H54 (cell line): ENCODE data around the gene P2RY1.
A peak's percentile ranks its signal among the peaks of the same experiment; 100 is the strongest.

Source experiments
- DNase-seq: peaks from one replicate; pipeline ENCODE4 v3.0.0; 2011; ENCODE audit warnings: low spot score, mixed read lengths; ENCODE audit not compliant: insufficient read length
- FAIRE-seq: peaks from 3 replicates; lab custom pipeline; 2011; peaks lifted over from hg19 to GRCh38; lab: Jason Lieb, UNC
- POLR2A ChIP-seq: IDR thresholded peaks from 2 replicates; pipeline ENCODE4 v1.6.1; 2011; ENCODE audit warnings: low read depth, mild to moderate bottlenecking, low read length

P2RY1 gene

DNA sequence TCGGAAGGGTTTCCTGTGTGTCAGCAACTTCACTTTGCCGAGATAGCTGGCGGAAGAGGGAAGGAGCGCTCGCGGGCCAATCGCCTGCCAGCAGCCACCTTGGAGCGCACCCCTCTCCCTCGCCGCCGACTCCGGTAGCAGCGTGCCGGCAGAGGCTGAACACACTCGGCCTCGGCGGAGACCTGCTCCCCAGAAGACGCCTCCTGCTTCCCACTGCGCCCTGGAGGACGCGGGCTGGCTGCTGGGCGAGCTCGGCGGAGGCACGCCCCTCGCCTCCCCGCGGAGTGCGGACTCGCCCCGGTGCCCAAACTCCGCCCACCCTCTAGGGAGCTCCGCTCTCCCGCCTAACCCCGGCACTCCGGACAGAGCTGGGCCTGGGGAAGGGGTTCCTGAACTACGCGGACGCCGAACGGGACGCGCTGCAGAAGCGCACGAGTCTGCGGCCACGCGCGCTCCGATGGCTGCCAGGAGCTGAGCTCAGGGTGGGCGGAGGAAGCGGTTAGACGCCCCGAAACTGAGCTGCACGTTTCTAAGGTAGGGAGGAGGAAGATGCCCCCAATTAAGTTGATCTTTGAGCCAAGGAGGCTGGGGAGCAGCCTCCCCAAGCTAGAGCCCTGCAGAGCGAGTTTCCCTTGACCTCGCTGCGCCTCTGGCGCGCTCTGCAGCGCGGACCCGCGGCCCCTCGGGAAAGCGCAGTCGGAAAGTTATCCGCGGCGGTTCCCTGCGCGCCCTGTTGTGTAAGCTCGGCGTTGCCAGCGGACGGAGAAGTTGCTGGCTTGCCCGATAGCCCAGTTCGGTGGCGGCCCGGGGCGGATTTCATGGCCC is at the start of gene P2RY1:
Gene P2RY1, plus strand, starts transcription at position 356 of the 825 bp plus-strand sequence. CDS start 652 bp downstream, outside the sequence.
- FAIRE-seq: no peak
- TF ChIP-seq POLR2A: peak; percentile 34; the same call in 1 of the 2 replicates
- DNase-seq: no peak

DNA sequence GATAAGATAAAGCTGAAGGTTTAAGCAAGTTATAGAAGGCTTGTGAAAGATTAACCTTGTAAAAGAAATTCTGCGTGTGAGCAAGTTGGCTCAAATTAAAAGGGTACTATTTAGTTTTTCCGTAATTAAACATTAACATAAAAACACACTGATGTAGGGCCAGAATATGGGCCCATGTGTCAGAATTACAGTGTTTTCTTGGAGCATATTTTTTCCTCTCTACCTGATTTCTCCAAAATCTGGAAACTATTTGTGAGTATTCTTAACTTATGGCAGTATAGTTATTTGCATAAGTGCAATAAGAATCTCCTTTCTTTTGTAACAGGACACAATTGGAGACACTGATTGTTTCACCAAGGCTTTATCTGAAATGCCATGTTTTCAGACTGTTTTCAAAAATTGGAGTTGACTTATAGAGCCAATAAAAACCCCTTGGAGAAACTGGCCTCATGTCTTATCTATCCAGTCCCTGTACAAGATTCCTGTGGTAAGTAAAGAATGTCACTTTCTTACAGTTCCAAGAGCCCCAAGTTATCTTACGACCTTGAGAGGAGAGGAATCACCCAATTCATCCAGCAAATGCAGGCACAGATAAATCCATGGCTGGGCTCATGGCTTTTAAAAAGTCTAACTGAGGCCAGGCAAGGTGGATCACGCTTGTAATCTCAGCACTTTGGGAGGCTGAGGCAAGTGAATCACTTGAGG is 47.8 kb upstream of the P2RY1 start:
- FAIRE-seq (no peak), DNase-seq (no peak)
- no peak for TF ChIP-seq POLR2A

DNA sequence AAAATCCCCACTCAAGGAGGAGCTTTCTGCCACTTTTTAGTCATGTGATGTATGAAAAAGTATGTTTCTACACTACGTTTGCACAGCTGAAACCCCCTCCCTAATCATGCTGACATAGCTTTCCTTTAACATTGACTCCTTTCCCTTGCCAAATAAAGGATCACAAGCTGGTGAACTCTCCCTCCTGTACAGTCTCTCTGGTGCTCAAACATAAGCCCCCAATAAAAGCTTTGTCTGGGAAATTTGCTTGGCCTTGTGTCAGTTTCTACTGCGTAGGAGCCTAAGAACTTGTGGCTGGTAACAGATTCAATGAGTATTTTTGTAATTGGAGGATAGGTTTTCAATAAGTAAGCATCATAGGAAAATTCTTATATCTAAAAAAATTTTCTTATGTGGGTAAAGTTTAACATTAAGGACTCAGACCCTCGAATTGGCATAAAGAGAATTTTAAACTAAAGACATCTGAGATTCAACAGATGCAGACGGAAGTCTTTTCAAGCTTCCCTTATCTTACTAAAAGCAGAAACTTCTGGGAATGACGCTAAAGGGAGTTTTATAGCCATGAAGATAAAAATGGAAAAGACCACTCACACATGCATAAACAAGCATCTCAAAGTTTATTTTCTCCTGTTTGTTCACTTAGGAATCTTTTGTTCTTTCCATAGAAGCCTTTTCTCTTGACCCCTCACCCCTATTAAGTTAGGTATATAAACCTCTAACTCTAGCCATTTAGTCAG is 44.1 kb upstream of the P2RY1 start:
- TF ChIP-seq POLR2A: no peak
- FAIRE-seq: no peak
- DNase-seq: no peak

DNA sequence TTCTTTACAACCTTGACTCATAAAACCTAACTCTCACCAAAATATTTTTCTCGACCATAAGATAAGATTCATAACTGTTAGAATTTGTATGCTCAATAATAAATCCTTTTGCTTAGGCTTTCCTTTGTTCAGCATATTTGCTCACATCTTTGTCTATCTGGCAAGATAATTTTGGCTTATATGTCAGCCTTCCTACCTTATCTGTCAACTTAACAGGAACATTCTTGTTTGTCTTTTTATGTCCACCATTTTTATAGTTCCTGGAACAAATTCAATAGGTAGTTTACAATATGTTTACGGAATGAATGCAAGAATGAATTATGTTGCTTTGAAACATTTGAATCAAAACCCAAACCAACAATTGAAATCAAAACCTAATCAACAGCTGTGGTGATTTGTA is 41.0 kb upstream of the P2RY1 start:
- DNase-seq (no peak), FAIRE-seq (no peak)
- no peak for TF ChIP-seq POLR2A

DNA sequence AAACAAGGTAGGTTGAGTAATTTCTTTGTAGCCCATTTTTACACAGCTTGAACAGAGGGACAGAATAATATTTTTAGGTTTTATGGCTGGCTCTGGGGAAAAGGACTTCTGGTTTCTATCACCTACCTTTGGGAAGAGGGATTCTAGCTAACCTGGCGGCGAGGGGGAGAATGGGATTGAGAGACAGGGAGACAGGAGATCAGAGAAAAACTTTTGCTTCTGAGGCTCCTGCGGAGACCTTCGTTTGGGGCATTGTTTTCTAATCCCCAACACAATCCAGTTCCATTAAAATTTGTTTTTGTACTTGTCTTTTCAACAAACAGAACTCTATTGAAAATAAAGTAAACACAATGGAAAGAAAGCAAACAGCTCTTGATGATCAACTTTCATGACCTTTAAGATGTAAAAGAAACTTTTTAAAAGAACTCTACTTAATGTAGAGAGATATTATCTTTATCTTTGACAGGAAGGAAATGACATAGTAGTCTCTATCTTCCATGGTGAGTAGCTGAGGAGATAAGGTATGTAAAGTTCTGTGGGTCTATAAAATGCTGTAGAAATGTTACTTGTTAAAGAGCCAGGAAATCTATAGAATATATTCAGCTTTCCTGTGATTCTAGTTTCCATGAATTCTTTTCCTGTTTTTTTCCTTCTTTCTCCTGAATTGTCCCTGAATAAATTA is 37.0 kb upstream of the P2RY1 start:
- FAIRE-seq: no peak

GRCh38 chr3:152811974-152812760 is 22.8 kb upstream of the P2RY1 start:
- TF ChIP-seq POLR2A: no peak
- no peak for DNase-seq
- FAIRE-seq: no peak

More for the DNA sequence above, 37.0 kb upstream of the P2RY1 start:
- no peak for TF ChIP-seq POLR2A
- DNase-seq: no peak

GRCh38 chr3:152817400-152817799 is 17.5 kb upstream of the P2RY1 start:
- DNase-seq (no peak), FAIRE-seq (no peak)
- no peak for TF ChIP-seq POLR2A

DNA sequence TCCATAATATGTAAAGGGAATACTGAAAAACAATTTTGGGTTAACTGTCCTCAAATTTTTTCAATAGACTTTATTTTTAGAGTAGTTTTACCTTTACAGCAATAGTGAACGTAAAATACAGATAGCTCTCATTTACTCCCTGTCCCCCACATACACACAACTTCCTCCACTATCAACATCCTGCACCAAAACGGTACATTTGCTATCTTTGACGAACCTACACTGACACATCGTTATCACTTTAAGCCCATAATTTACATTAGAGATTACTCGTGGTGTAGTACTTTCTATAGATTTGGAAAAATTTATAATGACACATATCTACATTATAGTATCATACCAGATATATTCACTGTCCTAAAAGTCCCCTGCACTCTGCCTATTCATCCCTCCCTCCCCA is 16.9 kb upstream of the P2RY1 start:
- TF ChIP-seq POLR2A: no peak
- no peak for FAIRE-seq
- DNase-seq: no peak

DNA sequence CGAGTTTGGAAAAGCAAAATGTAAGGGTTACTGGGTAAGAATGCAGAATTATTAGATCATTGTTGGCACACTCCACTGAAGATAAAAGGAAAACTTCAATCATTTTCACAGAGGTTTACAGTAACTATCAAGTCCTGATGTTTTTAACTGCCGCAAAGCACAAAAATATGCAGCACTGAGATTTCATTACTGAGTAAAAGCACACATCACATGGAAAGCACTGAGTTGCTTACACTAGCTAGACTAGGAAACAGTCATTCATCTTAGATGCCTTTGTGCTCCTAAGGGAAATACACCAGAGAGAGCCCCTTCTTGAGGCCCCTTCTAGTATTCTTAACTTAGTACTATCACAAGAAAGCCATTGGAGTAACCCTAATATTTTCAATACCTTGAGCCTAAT is 11.8 kb upstream of the P2RY1 start:
- TF ChIP-seq POLR2A: no peak
- DNase-seq (no peak), FAIRE-seq (no peak)

DNA sequence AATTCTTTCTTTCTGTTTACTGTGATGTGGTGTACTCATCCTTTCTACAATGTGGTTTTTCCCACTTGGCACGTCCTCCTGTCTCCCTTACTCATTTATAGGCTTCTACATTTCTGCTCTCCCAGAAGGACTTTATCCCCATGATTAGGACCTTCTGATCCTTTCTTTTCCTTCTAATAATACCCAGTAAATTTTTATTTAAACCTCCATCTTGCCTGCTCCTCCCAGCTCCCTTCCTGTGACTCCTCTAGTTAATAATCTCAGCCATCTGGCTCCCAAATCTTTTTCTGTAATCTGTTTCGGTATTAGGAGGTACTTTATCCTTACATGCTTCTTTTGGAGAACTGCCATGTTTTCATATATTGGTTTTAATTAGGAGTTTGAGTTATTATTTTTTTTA is 11.2 kb upstream of the P2RY1 start:
- FAIRE-seq (no peak), DNase-seq (no peak)
- TF ChIP-seq POLR2A: no peak

DNA sequence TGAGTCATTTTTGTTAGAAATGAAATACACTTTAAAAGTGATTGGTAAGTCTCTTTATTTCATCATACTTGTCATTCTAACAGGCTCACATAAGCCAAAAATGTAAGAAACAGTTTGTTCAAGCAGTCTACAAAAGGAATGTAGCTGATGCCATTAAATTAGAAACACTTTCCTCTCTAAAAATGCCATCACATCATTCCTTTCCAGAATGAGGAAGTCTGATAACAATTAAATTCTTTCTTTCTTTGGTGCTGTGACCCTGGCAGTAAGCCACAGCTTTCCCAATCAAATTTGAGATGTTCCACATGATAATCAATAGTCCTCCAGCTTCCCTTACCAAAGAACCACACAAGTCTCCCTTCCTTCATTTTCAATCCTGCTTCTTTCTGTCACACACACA is 9.4 kb upstream of the P2RY1 start:
- no peak for DNase-seq
- no peak for TF ChIP-seq POLR2A
- FAIRE-seq: no peak

GRCh38 chr3:152826476-152826875 is 8.5 kb upstream of the P2RY1 start:
- DNase-seq: no peak
- FAIRE-seq: no peak
- TF ChIP-seq POLR2A: no peak

DNA sequence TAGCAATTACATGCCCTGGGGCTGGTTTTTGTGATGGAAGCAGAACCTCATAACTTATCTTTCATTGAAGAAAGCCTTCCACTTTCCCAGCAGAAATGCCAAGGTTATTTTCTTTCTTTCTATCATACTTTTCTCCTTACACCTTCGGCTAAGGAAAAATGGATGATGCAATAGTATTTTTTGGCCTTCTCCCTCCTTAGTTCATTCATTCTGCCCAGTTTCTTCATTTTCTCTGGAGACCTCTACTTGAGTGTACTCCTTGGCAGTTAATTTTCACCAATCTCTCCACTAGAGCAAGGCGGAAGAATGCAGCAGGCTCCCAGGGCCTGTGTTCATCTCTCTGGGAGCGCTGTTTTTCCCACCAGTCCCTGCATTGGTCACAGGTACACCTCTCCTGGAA is 7.6 kb upstream of the P2RY1 start:
- no peak for DNase-seq
- FAIRE-seq: no peak
- TF ChIP-seq POLR2A: no peak
